Fibroblast of lung (primary cell): Measurements from ENCODE around the gene NIT1. TPM values are rescaled to one million over a fixed set of nuclear protein-coding genes. Genes with fewer than 3 reads are reported as not detected.
A peak's percentile ranks its signal among the peaks of the same experiment; 100 is the strongest.

ENCODE experiments used
- DNase-seq, 2 donors: peaks; one replicate each; pipeline versions ENCODE4 v3.0.0 to v3.0.0-alpha.2; 2010; ENCODE audit warnings: low read depth in 2 of 2
- H2AFZ ChIP-seq: 2 replicates; pipeline ENCODE4 v1.5.1; 2012; ENCODE audit warnings: low read length, control low read depth, inconsistent platforms
- H3K27ac ChIP-seq: 2 replicates; pipeline ENCODE4 v1.5.1; 2011; ENCODE audit warnings: low read length, control low read depth; ENCODE audit not compliant: insufficient read depth
- H3K27me3 ChIP-seq: 2 replicates; pipeline ENCODE4 v1.5.1; 2011; ENCODE audit warnings: mild to moderate bottlenecking, low read length; ENCODE audit not compliant: control insufficient read depth, insufficient read depth
- H3K36me3 ChIP-seq: 2 replicates; pipeline ENCODE4 v1.5.1; 2011; ENCODE audit warnings: low read length; ENCODE audit not compliant: control insufficient read depth, insufficient read depth
- H3K4me1 ChIP-seq: 2 replicates; pipeline ENCODE4 v1.5.1; 2011; ENCODE audit warnings: low read length; ENCODE audit not compliant: control insufficient read depth, insufficient read depth; ENCODE audit errors: extremely low read depth
- H3K4me2 ChIP-seq: 2 replicates; pipeline ENCODE4 v1.5.1; 2011; ENCODE audit warnings: low read length, control low read depth; ENCODE audit not compliant: insufficient read depth; ENCODE audit errors: extremely low read depth
- H3K4me3 ChIP-seq, 4 experiments: fragments of 200-600 bp in 1 of 4; sonication (generic) in 1 of 4; replicated peaks in 1 of 4; 2 replicates each; pipeline ENCODE4 v1.5.1; 2011 to 2016; ENCODE audit warnings: low read length in 4 of 4, low read depth in 3 of 4, mild to moderate bottlenecking in 3 of 4, control low read depth in 2 of 4, inconsistent platforms in 1 of 4, mixed read lengths in 1 of 4; ENCODE audit not compliant: insufficient read depth in 1 of 4; ENCODE audit errors: control extremely low read depth in 1 of 4
- H3K79me2 ChIP-seq: 2 replicates; pipeline ENCODE4 v1.5.1; 2012; ENCODE audit warnings: mild to moderate bottlenecking, low read length, inconsistent platforms; ENCODE audit not compliant: control insufficient read depth, insufficient read depth
- H3K9ac ChIP-seq: 2 replicates; pipeline ENCODE4 v1.5.1; 2011; ENCODE audit warnings: mild to moderate bottlenecking, low read length, control low read depth; ENCODE audit not compliant: insufficient read depth
- H3K9me3 ChIP-seq: 2 replicates; pipeline ENCODE4 v1.5.1; 2012; ENCODE audit warnings: low read depth, low read length; ENCODE audit not compliant: control insufficient read depth, insufficient read depth
- H4K20me1 ChIP-seq: 2 replicates; pipeline ENCODE4 v1.5.1; 2011; ENCODE audit warnings: low read length; ENCODE audit not compliant: control insufficient read depth, insufficient read depth; ENCODE audit errors: extremely low read depth
- EZH2 ChIP-seq: IDR thresholded peaks from 2 replicates; pipeline ENCODE4 v1.5.1; 2012; ENCODE audit warnings: low read length, control low read depth, mild to moderate bottlenecking; ENCODE audit errors: missing control alignments
- polyA plus RNA-seq, 2 donors: library from polyadenylated mRNA; depleted of rRNA in 1 of 2; stranded (reverse) in 1 of 2; unstranded in 1 of 2; fragments of >200 nt; gene quantifications; 2 replicates each; pipeline ENCODE4 v1.2.1, GENCODE V29; 2011 to 2012; ENCODE audit warnings: missing spikeins in 1 of 2
- total RNA-seq: library from RNA; depleted of rRNA; stranded (reverse); fragments of >200 nt; gene quantifications from 2 replicates; pipeline ENCODE4 v1.2.1, GENCODE V29; 2014
- TF ChIP-seq, protein P1 (sequence below), 2 donors: IDR thresholded peaks in 1 of 2; conservative IDR thresholded peaks in 1 of 2; 1 replicate in 1 of 2; 2 replicates in 1 of 2; pipeline ENCODE4 v1.5.1; 2011 to 2012; ENCODE audit warnings: low read length in 2 of 2, control low read depth in 1 of 2, inconsistent platforms in 1 of 2, low read depth in 1 of 2, mild to moderate bottlenecking in 1 of 2

Gene NIT1
- total and polyA plus RNA-seq, 2 donors (not counting 1 experiment from before 2014, with no cell fraction given) = 30.6 to 42.6 TPM

DNA sequence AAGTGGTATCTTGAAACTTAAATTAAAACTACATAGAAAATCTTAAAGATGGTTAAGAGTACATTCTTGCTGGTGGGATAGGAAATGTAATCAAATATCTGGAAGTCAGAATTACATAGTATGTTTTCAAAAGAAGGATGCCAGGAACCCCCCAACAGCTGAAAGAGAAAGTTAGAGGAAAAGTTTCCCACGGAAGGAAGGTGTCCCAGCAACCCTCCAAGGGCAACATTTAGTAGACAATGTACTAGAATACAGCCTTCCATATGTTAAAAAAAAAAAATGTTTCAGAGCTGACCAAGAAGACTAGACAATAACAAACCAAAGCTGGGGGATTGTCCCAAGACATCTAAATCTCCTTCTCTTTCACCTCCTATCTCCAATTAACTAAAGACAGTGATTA is 12.4 kb downstream of the NIT1 start:
- Histone ChIP-seq H3K79me2 (peaks cover 59% of the 10 kb centered on the region), H3K4me1 (peaks cover 3% of the 10 kb centered on the region), H3K27ac (no peak overlapping the region), H3K4me3 (peak overlapping the region in 2 of 4 experiments; percentile 17 to 96), H3K9me3 (no peaks in the 10 kb centered on the region), H3K4me2 (peak overlapping the region; percentile 7), H3K27me3 (no peaks in the 10 kb centered on the region), H3K9ac (no peak overlapping the region), H2AFZ (no peak overlapping the region), H4K20me1 (no peaks in the 10 kb centered on the region), H3K36me3 (peaks cover 18% of the 10 kb centered on the region)
- TF ChIP-seq, protein P1, sequence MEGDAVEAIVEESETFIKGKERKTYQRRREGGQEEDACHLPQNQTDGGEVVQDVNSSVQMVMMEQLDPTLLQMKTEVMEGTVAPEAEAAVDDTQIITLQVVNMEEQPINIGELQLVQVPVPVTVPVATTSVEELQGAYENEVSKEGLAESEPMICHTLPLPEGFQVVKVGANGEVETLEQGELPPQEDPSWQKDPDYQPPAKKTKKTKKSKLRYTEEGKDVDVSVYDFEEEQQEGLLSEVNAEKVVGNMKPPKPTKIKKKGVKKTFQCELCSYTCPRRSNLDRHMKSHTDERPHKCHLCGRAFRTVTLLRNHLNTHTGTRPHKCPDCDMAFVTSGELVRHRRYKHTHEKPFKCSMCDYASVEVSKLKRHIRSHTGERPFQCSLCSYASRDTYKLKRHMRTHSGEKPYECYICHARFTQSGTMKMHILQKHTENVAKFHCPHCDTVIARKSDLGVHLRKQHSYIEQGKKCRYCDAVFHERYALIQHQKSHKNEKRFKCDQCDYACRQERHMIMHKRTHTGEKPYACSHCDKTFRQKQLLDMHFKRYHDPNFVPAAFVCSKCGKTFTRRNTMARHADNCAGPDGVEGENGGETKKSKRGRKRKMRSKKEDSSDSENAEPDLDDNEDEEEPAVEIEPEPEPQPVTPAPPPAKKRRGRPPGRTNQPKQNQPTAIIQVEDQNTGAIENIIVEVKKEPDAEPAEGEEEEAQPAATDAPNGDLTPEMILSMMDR (conservative IDR thresholded peaks at IDR 0.05 in 1 of 2, IDR thresholded peaks at IDR 0.05 in 1 of 2; ENCODE audit: low read depth in 1 of 2, low read length in 2 of 2) = no peak
- TF ChIP-seq EZH2 = no peak
- DNase-seq = no peak

DNA sequence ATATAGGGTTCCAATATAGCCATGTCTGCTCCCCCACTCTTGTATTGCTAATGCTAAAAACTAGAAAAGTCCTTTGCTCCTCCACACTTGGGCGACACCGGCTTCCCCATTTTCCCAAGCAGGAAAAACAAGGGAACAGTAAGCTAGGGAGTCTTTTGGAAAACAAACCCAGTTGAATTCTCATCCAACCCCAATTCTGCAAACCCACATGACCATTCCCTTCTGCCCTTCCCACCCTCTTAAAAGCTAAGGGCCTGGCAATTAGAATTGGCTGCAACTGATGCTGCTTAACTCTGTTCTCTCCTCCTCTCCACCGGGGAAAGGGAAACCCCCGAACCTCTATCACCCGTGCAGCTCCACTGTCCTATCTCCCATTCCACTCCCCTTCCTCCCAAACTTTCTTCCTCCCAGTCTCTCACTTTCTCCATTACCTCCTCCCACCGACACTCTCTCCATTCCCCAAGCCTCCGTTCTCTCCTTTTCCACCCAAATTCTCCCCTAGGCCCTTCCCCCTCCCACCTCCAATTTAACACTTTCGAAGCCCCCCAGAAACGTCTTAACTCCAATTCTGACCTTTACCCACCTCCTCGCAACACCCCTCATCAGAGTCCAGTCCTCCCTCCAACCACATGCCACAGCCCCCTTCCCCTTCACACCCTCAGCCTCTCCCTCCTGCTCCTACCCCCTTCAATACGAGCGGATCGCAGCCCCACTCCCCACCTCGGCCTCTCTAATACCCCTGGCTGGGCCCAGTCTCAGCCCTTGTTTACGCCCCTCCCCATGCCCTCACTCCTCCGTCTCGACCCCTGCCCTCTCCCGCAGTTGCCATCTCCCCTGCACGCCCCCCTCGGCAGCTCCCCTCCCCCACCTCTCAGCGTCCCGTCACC is 13.9 kb downstream of the NIT1 start:
- H3K27ac ChIP-seq = peak overlapping the region; percentile 83
- peak; percentile 39 to 40 for DNase-seq
- TF ChIP-seq, protein P1 (conservative IDR thresholded peaks at IDR 0.05 in 1 of 2, IDR thresholded peaks at IDR 0.05 in 1 of 2; ENCODE audit: low read depth in 1 of 2, low read length in 2 of 2) = no peak
- no peak for TF ChIP-seq EZH2

DNA sequence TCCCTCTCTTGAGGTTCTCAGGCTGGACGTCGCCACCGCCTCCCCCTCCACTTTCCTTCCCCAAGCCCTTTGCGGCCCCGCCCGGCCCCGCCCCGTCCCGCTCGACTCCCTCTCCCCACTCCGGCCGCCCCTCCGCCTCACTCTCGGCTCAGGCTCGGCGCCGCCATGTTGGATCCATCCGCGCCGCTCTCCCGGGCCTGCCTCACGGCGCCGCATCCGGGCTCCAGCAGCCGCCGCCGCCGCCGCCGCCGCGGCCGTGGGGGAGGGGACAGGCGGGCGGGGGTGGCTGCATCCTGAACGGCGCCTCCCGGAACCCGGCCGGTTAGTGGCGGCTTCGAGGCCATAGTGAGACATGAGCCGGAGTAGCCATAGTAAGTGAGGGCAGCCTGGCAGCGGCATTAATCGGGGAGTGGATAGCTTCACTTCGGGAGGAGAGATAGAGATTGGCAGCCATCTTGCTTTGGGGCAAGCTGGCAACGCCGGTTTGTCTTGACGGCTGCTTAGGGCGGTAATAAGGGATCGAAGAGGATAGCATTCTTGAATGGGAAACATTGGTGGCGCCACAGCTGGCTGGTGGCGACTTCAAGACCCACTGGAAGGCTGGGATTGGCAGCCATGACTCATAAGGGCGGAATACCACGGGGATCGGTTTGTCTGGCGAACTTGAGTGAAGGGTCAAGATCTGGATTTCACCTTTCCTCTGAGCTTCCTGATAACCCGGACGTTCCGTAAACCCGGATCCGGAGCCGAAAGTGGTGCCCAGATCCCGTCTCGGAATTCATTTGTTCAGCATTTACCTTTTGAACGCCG is 14.7 kb downstream of the NIT1 start, which contains the start of gene DEDD:
DEDD (minus strand) TSS at position 258 of the 810 bp plus-strand sequence. CDS start 8,205 bp downstream, outside the sequence.
- Histone ChIP-seq H3K4me1 (peaks cover 3% of the 10 kb centered on the region), H3K9ac (peak within 1 kb of the TSS; percentile 96), H2AFZ (peak within 1 kb of the TSS; percentile 90), H4K20me1 (no peaks in the 10 kb centered on the region), H3K27ac (peak within 1 kb of the TSS; percentile 83), H3K4me3 (peak within 1 kb of the TSS; percentile 84 to 99 (median 94)), H3K79me2 (peaks cover 46% of the 10 kb centered on the region), H3K27me3 (no peaks in the 10 kb centered on the region), H3K9me3 (no peaks in the 10 kb centered on the region), H3K36me3 (peaks cover 12% of the 10 kb centered on the region), H3K4me2 (peak within 1 kb of the TSS; percentile 86)
- DNase-seq = peak; percentile 96 to 97
- TF ChIP-seq EZH2 = no peak
- TF ChIP-seq, protein P1 (conservative IDR thresholded peaks at IDR 0.05 in 1 of 2, IDR thresholded peaks at IDR 0.05 in 1 of 2; ENCODE audit: low read depth in 1 of 2, low read length in 2 of 2) = no peak

More for the DNA sequence above, 13.9 kb downstream of the NIT1 start:
- Histone ChIP-seq H3K9ac (peak overlapping the region; percentile 96), H3K4me2 (peak overlapping the region; percentile 67), H4K20me1 (no peaks in the 10 kb centered on the region), H3K4me1 (peaks cover 3% of the 10 kb centered on the region), H3K9me3 (no peaks in the 10 kb centered on the region), H3K4me3 (peak overlapping the region; percentile 84 to 96 (median 89)), H3K79me2 (peaks cover 52% of the 10 kb centered on the region), H3K27me3 (no peaks in the 10 kb centered on the region), H2AFZ (peak overlapping the region; percentile 43), H3K36me3 (peaks cover 12% of the 10 kb centered on the region)
